Left cardiac atrium (tissue), 2 donors: ENCODE measurements around the gene PRKCI. TPM values are rescaled to one million over a fixed set of nuclear protein-coding genes. Genes with fewer than 3 reads are reported as not detected.

Experiments used
- total RNA-seq, 2 donors: library from RNA; stranded (reverse); fragmentation: NEBNext Ultra II Directional; extraction: Animal tissue kit (Norgen Biotek cat#: 25700); gene quantifications; one replicate each; pipeline ENCODE4 v1.2.1, GENCODE V29; 2021
- donor health status: DM: no; HTN: yes; CAD: no; lungs with severe emphysema.
- donor health status: DM: yes; HTN: yes; CAD: no.

The PRKCI gene
- total RNA-seq, 2 donors from 2014 or later, result 16.1 to 17.6 TPM

Other genes with a start within 250 kb of the PRKCI start
- gene GPR160, start 184.4 kb upstream of the PRKCI start, total RNA-seq, result 1 to 10 TPM; 1.3 to 1.6 TPM
- 10 to 100 TPM; 53.0 to 56.1 TPM for gene PHC3, start 40.7 kb upstream of the PRKCI start, total RNA-seq
- gene SKIL, start 135.3 kb downstream of the PRKCI start, total RNA-seq, result 10 to 100 TPM; 19.8 to 46.5 TPM
- 10 to 100 TPM in 1 of 2 donors, 1 to 10 TPM in 1; 9.4 to 12.9 TPM for gene CLDN11, start 196.4 kb downstream of the PRKCI start, total RNA-seq